ENCODE data around the gene SPNS3. TPM values are rescaled to one million over a fixed set of nuclear protein-coding genes. Genes with fewer than 3 reads are reported as not detected.

The SPNS3 gene
- total and polyA plus RNA-seq, 7 donors, result 1.6 TPM; not detected in 6

DNA sequence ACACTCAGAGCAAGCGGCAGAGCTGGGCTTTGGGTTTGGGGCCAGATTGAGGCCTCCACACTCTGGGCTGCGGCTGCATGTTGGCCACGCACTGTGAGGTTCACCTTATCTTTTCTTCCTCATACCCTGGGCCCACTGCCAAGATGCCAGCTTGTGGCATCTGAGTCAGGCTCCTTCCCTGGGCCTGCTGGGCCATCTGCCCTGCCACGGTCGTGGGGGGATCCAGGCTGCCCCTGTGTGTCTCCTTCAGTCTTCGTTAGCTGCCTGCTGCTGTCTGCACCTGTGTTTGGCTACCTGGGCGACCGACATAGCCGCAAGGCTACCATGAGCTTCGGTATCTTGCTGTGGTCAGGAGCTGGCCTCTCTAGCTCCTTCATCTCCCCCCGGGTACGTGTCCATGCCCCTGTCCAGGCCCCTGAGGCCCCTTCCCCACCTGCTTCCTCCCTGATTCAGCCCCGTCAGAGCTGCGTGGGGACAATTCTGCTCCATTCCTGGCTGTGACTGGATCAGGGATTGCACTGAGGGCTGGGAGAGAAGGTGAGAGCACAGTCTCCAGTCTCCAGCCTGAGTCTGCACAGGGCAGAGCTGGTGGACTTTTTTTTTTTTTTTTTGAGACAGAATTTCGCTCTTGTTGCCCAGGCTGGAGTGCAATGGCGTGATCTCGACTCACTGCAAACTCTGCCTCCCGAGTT is 11.2 kb downstream of the SPNS3 start:
- intact Hi-C loops (cut with DNase I), result no loop called here
- Histone ChIP-seq H3K4me3 (no peak overlapping the region), H3K27ac (no peak overlapping the region), H3K27me3 (no peaks in the 10 kb centered on the region), H3K9me3 (no peaks in the 10 kb centered on the region), H3K36me3 (no peaks in the 10 kb centered on the region), H3K4me1 (no peaks in the 10 kb centered on the region)
- no peak for TF ChIP-seq EP300 (IDR thresholded peaks at IDR 0.05)
- TF ChIP-seq, protein P1, sequence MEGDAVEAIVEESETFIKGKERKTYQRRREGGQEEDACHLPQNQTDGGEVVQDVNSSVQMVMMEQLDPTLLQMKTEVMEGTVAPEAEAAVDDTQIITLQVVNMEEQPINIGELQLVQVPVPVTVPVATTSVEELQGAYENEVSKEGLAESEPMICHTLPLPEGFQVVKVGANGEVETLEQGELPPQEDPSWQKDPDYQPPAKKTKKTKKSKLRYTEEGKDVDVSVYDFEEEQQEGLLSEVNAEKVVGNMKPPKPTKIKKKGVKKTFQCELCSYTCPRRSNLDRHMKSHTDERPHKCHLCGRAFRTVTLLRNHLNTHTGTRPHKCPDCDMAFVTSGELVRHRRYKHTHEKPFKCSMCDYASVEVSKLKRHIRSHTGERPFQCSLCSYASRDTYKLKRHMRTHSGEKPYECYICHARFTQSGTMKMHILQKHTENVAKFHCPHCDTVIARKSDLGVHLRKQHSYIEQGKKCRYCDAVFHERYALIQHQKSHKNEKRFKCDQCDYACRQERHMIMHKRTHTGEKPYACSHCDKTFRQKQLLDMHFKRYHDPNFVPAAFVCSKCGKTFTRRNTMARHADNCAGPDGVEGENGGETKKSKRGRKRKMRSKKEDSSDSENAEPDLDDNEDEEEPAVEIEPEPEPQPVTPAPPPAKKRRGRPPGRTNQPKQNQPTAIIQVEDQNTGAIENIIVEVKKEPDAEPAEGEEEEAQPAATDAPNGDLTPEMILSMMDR (IDR thresholded peaks at IDR 0.05), result no peak
- TF ChIP-seq POLR2AphosphoS5 (IDR thresholded peaks at IDR 0.05), result no peak
- TF ChIP-seq POLR2A (IDR thresholded peaks at IDR 0.05), result no peak
- no peak for DNase-seq
- 34 to 60% methylated on average over 18 of the region's 18 CpGs for WGBS, 2 donors

DNA sequence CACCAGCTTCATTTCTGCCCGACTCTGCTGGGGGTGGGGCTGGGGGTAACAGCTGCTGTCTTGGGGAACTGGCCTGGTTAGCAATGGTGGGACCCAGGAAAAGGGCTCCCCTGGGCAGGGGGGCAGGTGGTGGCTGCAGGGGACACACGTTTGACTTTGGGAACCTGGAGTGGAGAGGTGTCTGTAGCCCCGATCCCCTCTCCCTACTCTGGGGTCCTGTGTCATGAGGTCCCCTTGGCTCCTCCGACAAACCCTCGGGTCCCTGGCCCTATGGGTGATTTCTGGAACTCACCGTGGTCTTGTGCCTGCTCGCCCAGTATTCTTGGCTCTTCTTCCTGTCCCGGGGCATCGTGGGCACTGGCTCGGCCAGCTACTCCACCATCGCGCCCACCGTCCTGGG is 12.0 kb downstream of the SPNS3 start:
- 92 to 93% methylated on average over 13 of the region's 13 CpGs for WGBS, 2 donors
- no peak for DNase-seq
- H3K27ac ChIP-seq, result no peak overlapping the region
- TF ChIP-seq EP300 (IDR thresholded peaks at IDR 0.05), result no peak
- no peak for TF ChIP-seq POLR2A (IDR thresholded peaks at IDR 0.05)
- no peak for TF ChIP-seq POLR2AphosphoS5 (IDR thresholded peaks at IDR 0.05)
- TF ChIP-seq, protein P1 (IDR thresholded peaks at IDR 0.05), result no peak
- H3K4me1 ChIP-seq, result no peaks in the 10 kb centered on the region
- H3K27me3 ChIP-seq, result no peaks in the 10 kb centered on the region
- no peak overlapping the region for H3K4me3 ChIP-seq
- H3K36me3 ChIP-seq, result no peaks in the 10 kb centered on the region
- no peaks in the 10 kb centered on the region for H3K9me3 ChIP-seq
- intact Hi-C loops (cut with DNase I), result no loop called here

DNA sequence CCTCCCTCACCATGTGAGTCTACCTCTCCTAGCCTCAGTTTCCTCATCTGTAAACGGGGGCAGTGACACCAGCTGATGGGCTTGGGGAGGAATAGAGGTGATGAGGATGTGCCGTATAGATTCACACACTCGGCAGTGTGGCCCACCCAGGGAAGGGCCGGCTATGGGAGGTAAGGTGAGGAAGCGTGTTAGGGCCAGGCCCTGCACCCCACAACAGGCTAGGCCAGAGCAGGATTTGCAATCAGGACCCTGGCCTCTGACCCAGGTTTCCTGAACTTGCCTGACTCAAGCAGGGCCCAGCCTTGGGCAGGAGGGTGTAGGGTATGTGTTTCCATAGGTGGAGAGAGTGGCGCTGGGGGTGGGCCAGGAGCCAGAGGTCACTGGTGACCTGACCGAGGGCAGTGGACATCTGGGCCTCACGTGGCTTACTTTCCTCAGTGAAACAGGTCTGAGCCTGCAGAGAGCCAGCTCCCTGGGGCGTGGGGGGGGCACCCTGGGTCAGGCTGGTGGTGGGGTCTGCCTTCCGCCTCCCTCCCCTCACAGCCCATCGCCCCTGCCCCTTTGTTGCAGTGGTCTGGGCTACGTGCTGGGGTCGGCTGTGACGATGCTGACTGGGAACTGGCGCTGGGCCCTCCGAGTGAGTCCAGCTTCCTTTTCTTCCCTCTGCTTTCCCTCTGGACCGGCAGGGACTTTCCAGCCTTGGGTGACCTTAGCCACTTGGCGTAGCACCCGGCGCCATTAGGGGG is 12.8 kb downstream of the SPNS3 start:
- Histone ChIP-seq H3K36me3 (no peaks in the 10 kb centered on the region), H3K4me3 (no peak overlapping the region), H3K4me1 (no peaks in the 10 kb centered on the region), H3K27ac (no peak overlapping the region), H3K9me3 (no peaks in the 10 kb centered on the region), H3K27me3 (no peaks in the 10 kb centered on the region)
- intact Hi-C loops (cut with DNase I), result no loop called here
- DNase-seq, result no peak
- 85 to 86% methylated on average over 20 of the region's 20 CpGs for WGBS, 2 donors
- TF ChIP-seq, protein P1 (IDR thresholded peaks at IDR 0.05), result no peak
- no peak for TF ChIP-seq POLR2A (IDR thresholded peaks at IDR 0.05)
- TF ChIP-seq POLR2AphosphoS5 (IDR thresholded peaks at IDR 0.05), result no peak
- TF ChIP-seq EP300 (IDR thresholded peaks at IDR 0.05), result no peak

DNA sequence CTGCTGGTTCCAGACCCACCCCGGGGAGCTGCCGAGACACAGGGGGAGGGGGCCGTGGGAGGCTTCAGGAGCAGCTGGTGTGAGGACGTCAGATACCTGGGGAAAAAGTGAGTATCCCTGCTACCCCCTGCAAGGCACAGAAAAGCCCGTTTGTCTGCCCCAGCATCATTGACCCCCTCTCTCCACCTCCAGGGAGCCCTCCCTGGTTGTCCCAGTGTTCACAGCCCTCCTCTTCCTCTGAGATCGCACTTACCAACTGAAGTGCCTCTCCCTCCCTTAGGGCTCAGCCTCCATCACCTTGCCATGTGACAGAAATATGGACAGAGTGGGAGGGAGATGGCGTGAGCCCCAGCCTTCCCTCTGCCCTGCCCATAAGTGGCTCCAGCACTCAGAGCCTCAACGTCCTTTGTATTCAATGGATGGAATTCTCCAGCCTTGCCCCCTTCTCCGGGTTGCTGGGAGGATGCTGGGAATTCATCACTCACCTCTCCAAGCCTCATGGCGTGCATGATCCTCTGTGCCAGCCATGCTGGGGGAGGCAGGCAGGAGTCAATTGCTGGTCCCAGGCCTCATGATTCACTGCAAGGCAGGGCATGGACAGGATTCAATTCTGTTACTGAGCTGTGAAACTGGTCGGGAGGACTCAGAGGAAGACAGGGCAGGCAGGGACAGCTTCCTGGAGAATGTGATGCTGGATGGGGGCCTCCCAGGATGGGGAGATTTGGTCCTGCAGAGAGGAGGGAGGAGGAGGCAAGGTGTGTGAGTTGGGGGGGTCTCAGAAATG is 14.6 kb downstream of the SPNS3 start:
- Histone ChIP-seq H3K36me3 (no peaks in the 10 kb centered on the region), H3K27ac (no peak overlapping the region), H3K4me3 (no peak overlapping the region), H3K27me3 (no peaks in the 10 kb centered on the region), H3K9me3 (no peaks in the 10 kb centered on the region), H3K4me1 (no peaks in the 10 kb centered on the region)
- TF ChIP-seq EP300 (IDR thresholded peaks at IDR 0.05), result no peak
- TF ChIP-seq, protein P1 (IDR thresholded peaks at IDR 0.05), result no peak
- no peak for TF ChIP-seq POLR2A (IDR thresholded peaks at IDR 0.05)
- no peak for TF ChIP-seq POLR2AphosphoS5 (IDR thresholded peaks at IDR 0.05)
- intact Hi-C loops (cut with DNase I), result no loop called here
- no peak for DNase-seq
- 75% methylated on average over 11 of the region's 11 CpGs for WGBS, 2 donors
